NCI-H2107 treated with DMSO at 0.1 percent for 48 hours (cell line): ENCODE results near the gene ANKRD42.

Experiments
- DNase-seq: peaks from one replicate; lab custom pipeline; 2025; ENCODE audit not compliant: unreplicated experiment; lab: John Stamatoyannopoulos, UW

ANKRD42 gene

GRCh38 chr11:83285771-83286528 is 92.4 kb downstream of the ANKRD42 start, which contains the start of gene CCDC90B:
TSS of gene CCDC90B (minus strand) at chr11:83286367. CDS start at chr11:83285972, 395 bp downstream.
- DNase-seq: peak; percentile 92

DNA sequence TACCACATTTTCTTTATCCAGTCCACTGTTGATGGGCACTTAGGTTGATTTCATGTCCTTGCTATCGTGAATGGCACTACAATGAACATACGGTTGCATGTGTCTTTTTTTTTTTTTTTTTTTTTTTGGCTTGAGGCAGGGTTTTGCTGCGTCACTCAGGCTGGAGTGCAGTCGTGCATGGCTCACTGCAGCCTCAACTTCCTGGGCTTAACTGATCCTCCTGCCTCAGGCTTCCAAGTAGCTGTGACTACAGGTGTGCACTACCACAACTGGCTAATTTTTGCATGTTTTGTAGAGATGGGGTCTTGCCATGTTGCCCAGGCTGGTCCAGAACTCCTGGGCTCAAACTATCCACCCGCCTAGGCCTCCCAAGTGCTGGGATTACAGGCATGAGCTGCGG is 94.1 kb downstream of the ANKRD42 start:
- no peak for DNase-seq

GRCh38 chr11:83292709-83293456 is 99.4 kb downstream of the ANKRD42 start:
- DNase-seq: peak; percentile 21

- DNase-seq: no peak
Observed at GRCh38 chr11:83293457-83293774, 99.9 kb downstream of the ANKRD42 start.

GRCh38 chr11:83294208-83294607 is 100.7 kb downstream of the ANKRD42 start:
- no peak for DNase-seq
